GM21717 (cell line): Measurements from ENCODE around the gene CCDC201.
"Not testable (repeated sequence)": the region's sequence is repeated elsewhere in the genome, so short reads cannot be mapped to it uniquely, and the experiment has no call there.

Source experiments
- ATAC-seq: cut with Tn5 transposase; IDR thresholded peaks from one replicate; pipeline ENCODE4 v1.9.1; 2021; ENCODE audit warnings: mild to moderate bottlenecking, moderate library complexity; ENCODE audit not compliant: unreplicated experiment

CCDC201 gene

DNA sequence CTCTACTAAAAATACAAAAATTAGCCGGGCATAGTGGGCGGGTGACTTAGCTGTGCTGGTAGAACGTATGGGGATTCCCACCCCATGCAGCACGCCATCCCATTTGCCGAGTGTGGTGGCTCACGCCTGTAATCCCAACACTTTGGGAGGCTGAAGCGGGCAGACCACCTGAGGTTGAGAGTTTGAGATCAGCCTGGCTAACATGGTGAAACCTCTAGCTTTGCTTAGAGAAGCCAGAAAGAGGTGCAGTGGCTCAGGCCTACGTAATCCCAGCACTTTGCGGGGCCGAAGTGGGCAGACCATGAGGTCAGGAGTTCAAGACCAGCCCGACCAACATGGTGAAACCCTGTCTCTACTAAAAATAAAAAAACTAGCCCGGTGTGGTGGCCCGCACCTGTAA, 45.2 kb downstream of the CCDC201 start:
- ATAC-seq = not testable (repeated sequence)

DNA sequence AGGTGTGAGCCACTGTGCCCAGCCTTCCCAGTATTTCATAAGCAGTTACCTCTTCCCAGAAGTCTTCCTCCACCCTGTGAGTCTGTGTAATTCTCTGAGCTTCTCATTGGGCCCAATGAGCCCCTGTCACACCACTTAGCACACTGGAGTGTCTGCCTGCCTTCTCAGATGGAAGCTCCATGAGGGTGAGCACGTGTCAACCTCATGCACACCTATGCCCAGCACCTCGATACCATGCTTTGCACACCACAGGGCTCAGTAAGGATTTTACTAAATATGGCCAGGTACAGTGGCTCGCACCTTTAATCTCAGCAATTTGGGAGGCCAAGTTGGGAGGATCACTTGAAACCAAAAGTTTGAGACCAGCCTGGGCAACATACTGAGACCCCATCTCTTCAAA, 46.3 kb downstream of the CCDC201 start:
- ATAC-seq = not testable (repeated sequence)

GRCh38 chr7:45818763-45819162, 54.1 kb downstream of the CCDC201 start:
- ATAC-seq = not testable (repeated sequence)

- ATAC-seq = not testable (repeated sequence)
These were observed 55.0 kb downstream of the CCDC201 start for GRCh38 chr7:45817913-45818312.

- ATAC-seq = not testable (repeated sequence)
These were observed 55.9 kb downstream of the CCDC201 start for GRCh38 chr7:45817016-45817415.

- ATAC-seq = not testable (repeated sequence)
These were observed 58.4 kb downstream of the CCDC201 start for GRCh38 chr7:45814216-45815118.

DNA sequence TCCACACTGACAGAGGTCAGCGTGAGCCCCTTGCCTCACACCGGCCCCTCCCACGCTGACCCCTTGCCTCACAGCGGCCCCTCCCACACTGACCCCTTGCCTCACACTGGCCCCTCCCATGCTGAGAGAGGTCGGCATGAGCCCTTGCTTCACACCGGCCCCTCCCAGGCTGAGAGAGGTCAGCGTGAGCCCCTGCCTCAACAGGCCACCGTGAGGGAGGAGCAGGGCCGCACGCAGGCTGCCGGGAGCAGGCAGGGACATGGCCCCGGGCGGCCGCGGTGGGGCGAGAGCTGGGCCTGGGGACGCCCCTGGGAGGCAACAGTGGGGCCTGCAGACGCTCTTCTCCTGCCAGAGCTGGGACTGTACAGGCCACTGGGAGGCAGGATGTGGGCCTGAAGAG, 59.1 kb downstream of the CCDC201 start:
- ATAC-seq = not testable (repeated sequence)

DNA sequence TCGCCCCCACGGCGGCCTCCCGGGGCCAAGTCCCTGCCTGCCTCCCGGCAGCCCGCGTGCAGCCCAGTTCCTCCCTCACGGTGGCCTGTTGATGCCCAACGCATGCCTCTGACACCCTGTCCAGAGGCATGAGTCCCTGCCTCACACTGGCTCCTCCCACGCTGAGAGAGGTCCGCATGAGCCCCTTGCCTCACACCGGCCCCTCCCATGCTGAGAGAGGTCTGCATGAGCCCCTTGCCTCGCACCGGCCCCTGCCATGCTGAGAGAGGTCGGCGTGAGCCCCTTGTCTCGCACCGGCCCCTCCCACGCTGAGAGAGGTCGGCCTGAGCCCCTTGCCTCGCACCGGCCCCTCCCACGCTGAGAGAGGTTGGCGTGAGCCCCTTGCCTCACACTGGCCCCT, 59.9 kb downstream of the CCDC201 start:
- ATAC-seq = no peak

- not testable (repeated sequence) for ATAC-seq
These were observed 61.1 kb downstream of the CCDC201 start for GRCh38 chr7:45811652-45812234.

- not testable (repeated sequence) for ATAC-seq
These were observed 62.4 kb downstream of the CCDC201 start for GRCh38 chr7:45810451-45811005.
